OCI-LY3 (cell line): ENCODE results near the gene POC1B.

ENCODE experiments used
- H2AFZ ChIP-seq: fragments of 200-600, 300-600 bp; shearing (Covaris generic); 2 replicates; pipeline ENCODE4 v1.6.0; 2014; ENCODE audit warnings: antibody characterized with exemption, low read depth, low read length
- H3K27ac ChIP-seq: fragments of 200-600, 300-600 bp; sonication (generic); 2 replicates; pipeline ENCODE4 v1.5.1; 2014; ENCODE audit warnings: mild to moderate bottlenecking, low read length, moderate library complexity, mixed read lengths
- H3K27me3 ChIP-seq: fragments of 200-600, 300-600 bp; sonication (generic); 2 replicates; pipeline ENCODE4 v1.6.1; 2014; ENCODE audit warnings: low read depth, low read length, mixed read lengths
- H3K36me3 ChIP-seq: fragments of 200-600, 300-600 bp; sonication (generic); replicated peaks from 2 replicates; pipeline ENCODE3; 2014; ENCODE audit warnings: low read depth, low read length, mixed read lengths
- H3K4me1 ChIP-seq: fragments of 300-600, 200-600 bp; sonication (generic); 2 replicates; pipeline ENCODE4 v1.6.1; 2014; ENCODE audit warnings: low read length, mixed read lengths
- H3K4me2 ChIP-seq: fragments of 200-600, 300-600 bp; sonication (generic); 2 replicates; pipeline ENCODE4 v1.6.1; 2014; ENCODE audit warnings: low read length, mixed read lengths
- H3K4me3 ChIP-seq: fragments of 300-600, 200-600 bp; sonication (generic); 2 replicates; pipeline ENCODE4 v1.5.1; 2014; ENCODE audit warnings: antibody characterized with exemption, mild to moderate bottlenecking, low read length, moderate library complexity
- H3K79me2 ChIP-seq: fragments of 300-600, 200-600 bp; shearing (Covaris generic); 2 replicates; pipeline ENCODE4 v1.6.1; 2014; ENCODE audit warnings: mild to moderate bottlenecking, low read length, mixed read lengths
- H3K9ac ChIP-seq: fragments of 300-600, 200-600 bp; shearing (Covaris generic); 2 replicates; pipeline ENCODE4 v1.6.0; 2014; ENCODE audit warnings: mild to moderate bottlenecking, low read length, moderate library complexity
- H3K9me3 ChIP-seq: fragments of 200-600, 300-600 bp; shearing (Covaris generic); 2 replicates; pipeline ENCODE4 v1.6.1; 2014; ENCODE audit warnings: low read length, mixed read lengths; ENCODE audit not compliant: insufficient read depth
- H4K20me1 ChIP-seq: fragments of 200-600, 300-600 bp; sonication (generic); 2 replicates; pipeline ENCODE4 v1.6.1; 2016; ENCODE audit warnings: low read length, mixed read lengths; ENCODE audit not compliant: insufficient read depth
- CTCF ChIP-seq: fragments of 200-600, 300-600 bp; sonication (generic); IDR thresholded peaks from 2 replicates; pipeline ENCODE4 v1.5.1; 2014; ENCODE audit warnings: antibody characterized with exemption, low read length, low read depth
- EZH2phosphoT487 ChIP-seq: fragments of 200-600 bp; shearing (Covaris generic); IDR thresholded peaks from 2 replicates; pipeline ENCODE4 v1.6.1; 2018; ENCODE audit warnings: antibody characterized with exemption, mixed run types, low read depth

POC1B gene

GRCh38 chr12:89401433-89402058 is 124.3 kb downstream of the POC1B start:
- TF ChIP-seq EZH2phosphoT487 (no peak), CTCF (no peak)
- no peaks in the 10 kb centered on the region for H3K79me2 ChIP-seq
- no peaks in the 10 kb centered on the region for H3K36me3 ChIP-seq
- H2AFZ ChIP-seq = no peak overlapping the region
- H3K4me1 ChIP-seq = no peaks in the 10 kb centered on the region
- no peaks in the 10 kb centered on the region for H4K20me1 ChIP-seq
- no peak overlapping the region for H3K9ac ChIP-seq
- no peak overlapping the region for H3K27ac ChIP-seq
- H3K9me3 ChIP-seq = no peaks in the 10 kb centered on the region
- no peaks in the 10 kb centered on the region for H3K27me3 ChIP-seq
- H3K4me2 ChIP-seq = no peak overlapping the region
- H3K4me3 ChIP-seq = no peak overlapping the region

DNA sequence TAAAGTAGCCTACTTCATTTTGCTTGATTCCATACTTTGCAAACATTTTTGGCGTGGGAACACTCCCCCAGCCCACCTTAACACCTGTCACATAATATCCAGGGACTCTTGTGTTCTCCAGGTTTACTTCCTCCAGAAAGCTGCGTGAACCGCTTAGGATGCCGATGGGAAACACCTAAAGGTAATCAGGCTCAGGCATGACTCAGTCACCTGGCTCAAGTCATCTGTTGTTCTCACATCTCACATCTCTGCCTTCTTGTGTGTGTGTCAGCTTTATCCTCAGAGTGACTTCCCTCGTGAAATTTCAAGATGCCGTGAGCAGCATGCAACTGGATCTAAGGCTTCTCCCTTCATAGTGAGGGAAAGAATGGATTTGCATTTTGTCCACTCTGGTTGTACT is 125.4 kb downstream of the POC1B start:
- Histone ChIP-seq H3K9ac (no peak overlapping the region), H3K4me3 (no peak overlapping the region), H4K20me1 (no peaks in the 10 kb centered on the region), H3K79me2 (no peaks in the 10 kb centered on the region), H3K36me3 (no peaks in the 10 kb centered on the region), H3K4me2 (no peak overlapping the region), H2AFZ (no peak overlapping the region), H3K27me3 (no peaks in the 10 kb centered on the region), H3K4me1 (no peaks in the 10 kb centered on the region), H3K27ac (no peak overlapping the region), H3K9me3 (no peaks in the 10 kb centered on the region)
- TF ChIP-seq CTCF (no peak), EZH2phosphoT487 (no peak)

GRCh38 chr12:89395712-89396111 is 130.1 kb downstream of the POC1B start:
- Histone ChIP-seq H3K27ac (no peak overlapping the region), H3K36me3 (no peaks in the 10 kb centered on the region), H3K4me1 (peaks cover 1% of the 10 kb centered on the region), H3K4me3 (no peak overlapping the region), H3K4me2 (no peak overlapping the region), H4K20me1 (no peaks in the 10 kb centered on the region), H3K9ac (no peak overlapping the region), H3K27me3 (no peaks in the 10 kb centered on the region), H3K9me3 (no peaks in the 10 kb centered on the region), H2AFZ (no peak overlapping the region), H3K79me2 (no peaks in the 10 kb centered on the region)
- no peak for TF ChIP-seq CTCF
- TF ChIP-seq EZH2phosphoT487 = no peak

- no peaks in the 10 kb centered on the region for H3K79me2 ChIP-seq
- H3K4me2 ChIP-seq = no peak overlapping the region
- H3K27ac ChIP-seq = no peak overlapping the region
- H3K27me3 ChIP-seq = no peaks in the 10 kb centered on the region
- no peak overlapping the region for H3K4me3 ChIP-seq
- H4K20me1 ChIP-seq = no peaks in the 10 kb centered on the region
- H3K36me3 ChIP-seq = no peaks in the 10 kb centered on the region
- peaks cover 13% of the 10 kb centered on the region for H3K4me1 ChIP-seq
- H3K9me3 ChIP-seq = no peaks in the 10 kb centered on the region
- H2AFZ ChIP-seq = no peak overlapping the region
- TF ChIP-seq CTCF (no peak), EZH2phosphoT487 (no peak)
- no peak overlapping the region for H3K9ac ChIP-seq
These were observed 132.2 kb downstream of the POC1B start for GRCh38 chr12:89393551-89394121.
